DND-41 (cell line): ENCODE data around the gene ELAVL2.

ENCODE experiments used
- EZH2 ChIP-seq: IDR thresholded peaks from 3 replicates; pipeline ENCODE4 v1.6.1; 2012; ENCODE audit warnings: borderline replicate concordance, low read depth, mild to moderate bottlenecking, moderate library complexity, low read length, inconsistent platforms; ENCODE audit not compliant: severe bottlenecking
- TF ChIP-seq, protein P1 (sequence below): IDR thresholded peaks from 2 replicates; pipeline ENCODE4 v1.5.1; 2012; ENCODE audit warnings: borderline replicate concordance, low read length, moderate library complexity, mild to moderate bottlenecking; ENCODE audit not compliant: poor library complexity, severe bottlenecking; ENCODE audit errors: extremely low read depth

- TF ChIP-seq, protein P1, sequence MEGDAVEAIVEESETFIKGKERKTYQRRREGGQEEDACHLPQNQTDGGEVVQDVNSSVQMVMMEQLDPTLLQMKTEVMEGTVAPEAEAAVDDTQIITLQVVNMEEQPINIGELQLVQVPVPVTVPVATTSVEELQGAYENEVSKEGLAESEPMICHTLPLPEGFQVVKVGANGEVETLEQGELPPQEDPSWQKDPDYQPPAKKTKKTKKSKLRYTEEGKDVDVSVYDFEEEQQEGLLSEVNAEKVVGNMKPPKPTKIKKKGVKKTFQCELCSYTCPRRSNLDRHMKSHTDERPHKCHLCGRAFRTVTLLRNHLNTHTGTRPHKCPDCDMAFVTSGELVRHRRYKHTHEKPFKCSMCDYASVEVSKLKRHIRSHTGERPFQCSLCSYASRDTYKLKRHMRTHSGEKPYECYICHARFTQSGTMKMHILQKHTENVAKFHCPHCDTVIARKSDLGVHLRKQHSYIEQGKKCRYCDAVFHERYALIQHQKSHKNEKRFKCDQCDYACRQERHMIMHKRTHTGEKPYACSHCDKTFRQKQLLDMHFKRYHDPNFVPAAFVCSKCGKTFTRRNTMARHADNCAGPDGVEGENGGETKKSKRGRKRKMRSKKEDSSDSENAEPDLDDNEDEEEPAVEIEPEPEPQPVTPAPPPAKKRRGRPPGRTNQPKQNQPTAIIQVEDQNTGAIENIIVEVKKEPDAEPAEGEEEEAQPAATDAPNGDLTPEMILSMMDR = no peak
- no peak for TF ChIP-seq EZH2
Observed at GRCh38 chr9:23686896-23687295, 139.1 kb downstream of the ELAVL2 start.
